K562 (cell line): ENCODE results near the gene LRRC26. TPM values are rescaled to one million over a fixed set of nuclear protein-coding genes. Genes with fewer than 3 reads are reported as not detected.

Source experiments
- ATAC-seq: fragments of 200-7000 bp; cut with Tn5 transposase; 3 replicates; pipeline ENCODE4 v1.9.1; 2020; ENCODE audit warnings: moderate library complexity
- BruUV-seq: library from RNA; stranded (reverse); fragments of 400-500 nt; replicated peaks from 2 replicates; lab custom pipeline; 2021; lab: Mats Ljungman, UMichigan
- CTCF ChIA-PET: fragments of 300-600 bp; formaldehyde crosslinking; extraction: SDS; loops from one replicate; lab custom pipeline; 2021; ENCODE audit warnings: low intra/inter-chr PET ratio; lab: Yijun Ruan, JAX
- POLR2A ChIA-PET: fragments of 300-600, 350-650 bp; sonication (Branson Sonifier 250); formaldehyde crosslinking; extraction: SDS; loops from one replicate; lab custom pipeline; 2021; ENCODE audit warnings: antibody characterized with exemption, inconsistent platforms; lab: Yijun Ruan, JAX
- DNase-seq, 4 experiments: peaks; one replicate each; pipeline versions ENCODE4 v3.0.0 to v3.0.0-alpha.2; 2011 to 2018; ENCODE audit warnings: low spot score in 3 of 4, mixed read lengths in 3 of 4; ENCODE audit errors: extremely low read depth in 1 of 4
- FAIRE-seq: peaks from 2 replicates; lab custom pipeline; 2011; peaks lifted over from hg19 to GRCh38; lab: Jason Lieb, UNC
- H2AFZ ChIP-seq: 2 replicates; pipeline ENCODE4 v1.6.0; 2011; ENCODE audit warnings: low read depth, low read length, control low read depth, inconsistent platforms
- H3K27ac ChIP-seq: fragments of 200-600 bp; 3 replicates; pipeline ENCODE4 v1.8.0; 2011; ENCODE audit warnings: low read depth, mild to moderate bottlenecking, control low read depth, inconsistent platforms, low read length, moderate library complexity, mixed read lengths; ENCODE audit errors: extremely low read depth
- H3K27me3 ChIP-seq, 2 experiments: fragments of 300-600 bp in 1 of 2; 2 replicates in 1 of 2; 3 replicates in 1 of 2; pipeline versions ENCODE4 v1.6.0 to v1.8.0; 2011; ENCODE audit warnings: inconsistent platforms in 2 of 2, low read length in 2 of 2, mild to moderate bottlenecking in 1 of 2, mixed read lengths in 1 of 2, moderate library complexity in 1 of 2; ENCODE audit not compliant: control insufficient read depth in 2 of 2, insufficient read depth in 2 of 2
- H3K36me3 ChIP-seq: fragments of 300-600 bp; 3 replicates; pipeline ENCODE4 v1.8.0; 2011; ENCODE audit warnings: mild to moderate bottlenecking, low read length, inconsistent platforms; ENCODE audit not compliant: control insufficient read depth, insufficient read depth
- H3K4me1 ChIP-seq, 2 experiments: fragments of 200-600 bp in 1 of 2; replicated peaks in 1 of 2; 2 replicates in 1 of 2; 3 replicates in 1 of 2; pipeline versions ENCODE4 v1.5.1 to v1.8.0; 2011; ENCODE audit warnings: inconsistent platforms in 2 of 2, low read length in 2 of 2, mild to moderate bottlenecking in 1 of 2, mixed read lengths in 1 of 2, moderate library complexity in 1 of 2; ENCODE audit not compliant: control insufficient read depth in 2 of 2, insufficient read depth in 2 of 2
- H3K4me2 ChIP-seq: 2 replicates; pipeline ENCODE4 v1.6.1; 2011; ENCODE audit warnings: low read length, control low read depth, inconsistent platforms, mixed read lengths; ENCODE audit not compliant: insufficient read depth
- H3K4me3 ChIP-seq: fragments of 200-600 bp; sonication (generic), shearing (Covaris generic); 2 replicates; pipeline ENCODE4 v1.5.1; 2016; ENCODE audit warnings: control low read depth, inconsistent platforms
- H3K79me2 ChIP-seq: fragments of 200-600 bp; 3 replicates; pipeline ENCODE4 v1.8.0; 2011; ENCODE audit warnings: low read length, inconsistent platforms; ENCODE audit not compliant: control insufficient read depth, insufficient read depth
- H3K9ac ChIP-seq, 2 experiments: 2 replicates each; pipeline versions ENCODE4 v1.6.0 to v1.6.1; 2011; ENCODE audit warnings: low read depth in 2 of 2, low read length in 2 of 2, control low read depth in 1 of 2, inconsistent platforms in 1 of 2, mild to moderate bottlenecking in 1 of 2, mixed read lengths in 1 of 2; ENCODE audit not compliant: insufficient read depth in 1 of 2
- H3K9me1 ChIP-seq: one replicate; pipeline ENCODE4 v1.6.0; 2011; ENCODE audit warnings: inconsistent platforms, mild to moderate bottlenecking, low read length, moderate library complexity; ENCODE audit not compliant: control insufficient read depth, insufficient read depth
- H3K9me3 ChIP-seq: replicated peaks from 2 replicates; pipeline ENCODE4 v1.5.1; 2011; ENCODE audit warnings: low read depth, low read length, inconsistent platforms; ENCODE audit not compliant: control insufficient read depth, insufficient read depth
- H4K20me1 ChIP-seq: replicated peaks from 2 replicates; pipeline ENCODE4 v1.6.1; 2011; ENCODE audit warnings: low read length, inconsistent platforms, mixed read lengths; ENCODE audit not compliant: control insufficient read depth, insufficient read depth
- NFIC ChIP-seq: fragments of 450-650 bp; IDR thresholded peaks from 2 replicates; pipeline ENCODE4 v1.6.1; 2017; ENCODE audit warnings: mild to moderate bottlenecking, inconsistent platforms
- PCBP1 ChIP-seq: fragments of 200-400 bp; formaldehyde crosslinking; IDR thresholded peaks from 2 replicates; pipeline ENCODE4 v1.6.1; 2018; ENCODE audit warnings: mild to moderate bottlenecking, low read depth, low read length; ENCODE audit not compliant: poor library complexity, severe bottlenecking
- POLR2AphosphoS5 ChIP-seq: IDR thresholded peaks from 2 replicates; pipeline ENCODE4 v1.6.1; 2011; ENCODE audit warnings: mild to moderate bottlenecking, low read depth, low read length, moderate library complexity; ENCODE audit not compliant: control insufficient read depth, insufficient read depth
- SMARCE1 ChIP-seq: fragments of 450-650 bp; IDR thresholded peaks from 2 replicates; pipeline ENCODE4 v1.7.1; 2016; ENCODE audit warnings: mild to moderate bottlenecking
- TFAM ChIP-seq: fragments of 250-450 bp; sonication (Bioruptor Pico); conservative IDR thresholded peaks from 2 replicates; pipeline ENCODE4 v1.5.0; 2021; ENCODE audit warnings: mild to moderate bottlenecking, moderate library complexity
- WGBS: fragments of 100-300 bp; shearing (Covaris generic); methylation state at CpG from one replicate; pipeline ENCODE4 v1.1.6; 2016; ENCODE audit warnings: low coverage, mixed read lengths; ENCODE audit not compliant: insufficient coverage; ENCODE audit errors: missing lambda C conversion rate; 5-methylcytosine and 5-hydroxymethylcytosine counted together
- in situ Hi-C: fragments of 300-500 bp; cut with MboI; formaldehyde crosslinking; loops from 4 replicates; pipeline ENCODE4 v1.15.0; 2018; ENCODE audit warnings: inconsistent platforms, mixed read lengths
- intact Hi-C: fragments of 100-400 bp; cut with micrococcal nuclease; formaldehyde crosslinking; loops from 2 replicates; pipeline ENCODE4 v1.14.2; 2022
- polyA plus RNA-seq, 8 experiments: library from polyadenylated mRNA; depleted of rRNA in 4 of 8; stranded (reverse) in 5 of 8; unstranded in 3 of 8; fragments of >200 nt; fragmentation: Nextera tagmentation in 2 of 8; fragmentation: Illumina TruSeq in 1 of 8; extraction: Ambion mirVana in 2 of 8; extraction: Trizol in 1 of 8; gene quantifications; 2 replicates each; pipeline versions ENCODE4 v1.2.1 to v1.2.3, GENCODE V29; 2011 to 2014; ENCODE audit warnings: inconsistent platforms in 1 of 8, missing spikeins in 1 of 8
- total RNA-seq, 7 experiments: library from RNA; depleted of rRNA in 6 of 7; stranded (reverse); fragments of >200 nt in 6 of 7; fragmentation: Illumina TruSeq in 2 of 7; extraction: Trizol in 2 of 7; gene quantifications; 2 replicates each; pipeline versions ENCODE4 v1.2.1 to v1.2.3, GENCODE V29; 2011 to 2021; ENCODE audit warnings: low replicate concordance in 1 of 7

LRRC26 gene
- total and polyA plus RNA-seq, 9 of the 15 experiments (the other 6 are each of a cell fraction or from before 2014, with no cell fraction given): not detected

- Histone ChIP-seq H3K4me1 (peaks cover 12 to 98% of the 10 kb centered on the region in 2 experiments; a peak in 4 of 5 replicates), H3K4me2 (no peak overlapping the region), H3K9me3 (no peaks in the 10 kb centered on the region), H3K79me2 (peaks cover 48% of the 10 kb centered on the region), H3K4me3 (no peak overlapping the region), H3K9me1 (no peaks in the 10 kb centered on the region), H3K36me3 (peaks cover 36% of the 10 kb centered on the region; the same call in 1 of the 3 replicates), H4K20me1 (peaks cover 2% of the 10 kb centered on the region), H3K27ac (no peak overlapping the region), H3K9ac (peak overlapping the region in 1 of 2 experiments; percentile 81; a peak in 2 of 4 replicates), H3K27me3 (no peaks in the 10 kb centered on the region), H2AFZ (no peak overlapping the region)
- ChIA-PET CTCF (no interaction called here), POLR2A (interaction anchor here (0.5 to 1.6 kb wide), 3 partner anchors 9 to 64 kb away, joined by 3 to 9 read pairs (median 7); no protein-coding TSS in a partner anchor)
- TF ChIP-seq TFAM (CRISPR knock-in tag): no peak
- TF ChIP-seq PCBP1: peak; percentile 13
- TF ChIP-seq POLR2AphosphoS5: no peak
- WGBS: 82% methylated on average over 4 of the region's 14 CpGs
- in situ Hi-C loops (no loop called here), intact Hi-C loops (no loop called here)
- ATAC-seq (no peak), FAIRE-seq (no peak), DNase-seq (no peak)
- no TSS peak for BruUV-seq
These were observed 23.9 kb upstream of the LRRC26 start for GRCh38 chr9:137193771-137194170.

- in situ Hi-C loops (no loop called here), intact Hi-C loops (no loop called here)
- Histone ChIP-seq H3K4me2 (no peak overlapping the region), H3K27me3 (no peaks in the 10 kb centered on the region), H3K4me3 (no peak overlapping the region), H3K9ac (peak overlapping the region in 1 of 2 experiments; percentile 74; a peak in 2 of 4 replicates), H2AFZ (no peak overlapping the region), H3K9me1 (no peaks in the 10 kb centered on the region), H4K20me1 (no peaks in the 10 kb centered on the region; the same call in 1 of the 2 replicates), H3K4me1 (peaks cover 9 to 96% of the 10 kb centered on the region in 2 experiments; a peak in 4 of 5 replicates), H3K27ac (no peak overlapping the region), H3K79me2 (peaks cover 44% of the 10 kb centered on the region), H3K36me3 (peaks cover 35% of the 10 kb centered on the region; the same call in 1 of the 3 replicates)
- ATAC-seq: no peak
- no peak for FAIRE-seq
- ChIA-PET CTCF (no interaction called here), POLR2A (interaction anchor here (1.0 to 6.7 kb wide), 4 partner anchors 10 to 48 kb away, joined by 3 to 56 read pairs (median 8); partner anchors contain the start of genes NDOR1, TMEM203, TPRN and TUBB4B)
- DNase-seq: no peak
- BruUV-seq: no TSS peak
- TF ChIP-seq NFIC (peak; percentile 62), SMARCE1 (no peak)
- TF ChIP-seq, all 486 proteins: peak for 1
- H3K9me3 ChIP-seq: no peaks in the 10 kb centered on the region
- WGBS: 63% methylated on average over 2 of the region's 2 CpGs
These were observed 23.0 kb upstream of the LRRC26 start for GRCh38 chr9:137192859-137193258.
